Measurements from ENCODE around the gene RPL5. TPM values are rescaled to one million over a fixed set of nuclear protein-coding genes. Genes with fewer than 3 reads are reported as not detected.

The RPL5 gene
- total RNA-seq, 1 donor from 2014 or later, result 618 TPM

GRCh38 chr1:92881391-92881790 lies 49.6 kb downstream of the RPL5 start:
- H3K9me3 Mint-ChIP-seq (ENCODE audit: low read depth), result no peaks in the 10 kb centered on the region
- no peak overlapping the region for H3K4me3 Mint-ChIP-seq (ENCODE audit: unreplicated experiment)
- no peaks in the 10 kb centered on the region for H3K36me3 Mint-ChIP-seq (ENCODE audit: low read depth)
- no peak overlapping the region for H3K27ac Mint-ChIP-seq (ENCODE audit: unreplicated experiment)
- H3K27me3 Mint-ChIP-seq (ENCODE audit: low read depth), result no peaks in the 10 kb centered on the region
- H3K4me1 Mint-ChIP-seq (ENCODE audit: low read depth), result peaks cover 22% of the 10 kb centered on the region
- DNase-seq (ENCODE audit: low spot score), result no peak
- no peak for TF ChIP-seq CTCF (IDR thresholded peaks at IDR 0.05)

GRCh38 chr1:92882819-92883218 lies 51.0 kb downstream of the RPL5 start:
- no peak for TF ChIP-seq CTCF (IDR thresholded peaks at IDR 0.05)
- Mint-ChIP-seq H3K36me3 (ENCODE audit: low read depth) (no peaks in the 10 kb centered on the region), H3K27me3 (ENCODE audit: low read depth) (no peaks in the 10 kb centered on the region), H3K9me3 (ENCODE audit: low read depth) (no peaks in the 10 kb centered on the region), H3K27ac (ENCODE audit: unreplicated experiment) (no peak overlapping the region), H3K4me1 (ENCODE audit: low read depth) (peaks cover 21% of the 10 kb centered on the region), H3K4me3 (ENCODE audit: unreplicated experiment) (no peak overlapping the region)
- DNase-seq (ENCODE audit: low spot score), result no peak

GRCh38 chr1:92883297-92883696 lies 51.5 kb downstream of the RPL5 start:
- Mint-ChIP-seq H3K27ac (ENCODE audit: unreplicated experiment) (no peak overlapping the region), H3K4me1 (ENCODE audit: low read depth) (peaks cover 18% of the 10 kb centered on the region), H3K36me3 (ENCODE audit: low read depth) (peaks cover 2% of the 10 kb centered on the region), H3K4me3 (ENCODE audit: unreplicated experiment) (no peak overlapping the region), H3K27me3 (ENCODE audit: low read depth) (no peaks in the 10 kb centered on the region), H3K9me3 (ENCODE audit: low read depth) (peaks cover 3% of the 10 kb centered on the region)
- no peak for TF ChIP-seq CTCF (IDR thresholded peaks at IDR 0.05)
- no peak for DNase-seq (ENCODE audit: low spot score)

GRCh38 chr1:92884195-92884594 lies 52.4 kb downstream of the RPL5 start:
- TF ChIP-seq CTCF (IDR thresholded peaks at IDR 0.05), result no peak
- Mint-ChIP-seq H3K9me3 (ENCODE audit: low read depth) (peaks cover 7% of the 10 kb centered on the region), H3K27me3 (ENCODE audit: low read depth) (no peaks in the 10 kb centered on the region), H3K4me3 (ENCODE audit: unreplicated experiment) (no peak overlapping the region), H3K36me3 (ENCODE audit: low read depth) (peaks cover 2% of the 10 kb centered on the region), H3K4me1 (ENCODE audit: low read depth) (peaks cover 18% of the 10 kb centered on the region), H3K27ac (ENCODE audit: unreplicated experiment) (no peak overlapping the region)
- no peak for DNase-seq (ENCODE audit: low spot score)

- H3K27ac Mint-ChIP-seq (ENCODE audit: unreplicated experiment), result no peak overlapping the region
- no peaks in the 10 kb centered on the region for H3K27me3 Mint-ChIP-seq (ENCODE audit: low read depth)
- no peak for TF ChIP-seq CTCF (IDR thresholded peaks at IDR 0.05)
- no peak overlapping the region for H3K4me3 Mint-ChIP-seq (ENCODE audit: unreplicated experiment)
- DNase-seq (ENCODE audit: low spot score), result no peak
- H3K36me3 Mint-ChIP-seq (ENCODE audit: low read depth), result peaks cover 6% of the 10 kb centered on the region
- H3K4me1 Mint-ChIP-seq (ENCODE audit: low read depth), result peaks cover 10% of the 10 kb centered on the region
- H3K9me3 Mint-ChIP-seq (ENCODE audit: low read depth), result peaks cover 7% of the 10 kb centered on the region
These were observed 55.1 kb downstream of the RPL5 start for GRCh38 chr1:92886886-92887419.
